ENCODE results near the gene SP2.

The SP2 gene

GRCh38 chr17:47895856-47896671 lies at the start of gene SP2:
Gene SP2, plus strand, starts transcription at chr17:47896236. Its CDS starts 51 bp downstream, at chr17:47896287.
- DNase-seq (ENCODE audit: low read depth in 2 of 2) = peak; percentile 98

DNA sequence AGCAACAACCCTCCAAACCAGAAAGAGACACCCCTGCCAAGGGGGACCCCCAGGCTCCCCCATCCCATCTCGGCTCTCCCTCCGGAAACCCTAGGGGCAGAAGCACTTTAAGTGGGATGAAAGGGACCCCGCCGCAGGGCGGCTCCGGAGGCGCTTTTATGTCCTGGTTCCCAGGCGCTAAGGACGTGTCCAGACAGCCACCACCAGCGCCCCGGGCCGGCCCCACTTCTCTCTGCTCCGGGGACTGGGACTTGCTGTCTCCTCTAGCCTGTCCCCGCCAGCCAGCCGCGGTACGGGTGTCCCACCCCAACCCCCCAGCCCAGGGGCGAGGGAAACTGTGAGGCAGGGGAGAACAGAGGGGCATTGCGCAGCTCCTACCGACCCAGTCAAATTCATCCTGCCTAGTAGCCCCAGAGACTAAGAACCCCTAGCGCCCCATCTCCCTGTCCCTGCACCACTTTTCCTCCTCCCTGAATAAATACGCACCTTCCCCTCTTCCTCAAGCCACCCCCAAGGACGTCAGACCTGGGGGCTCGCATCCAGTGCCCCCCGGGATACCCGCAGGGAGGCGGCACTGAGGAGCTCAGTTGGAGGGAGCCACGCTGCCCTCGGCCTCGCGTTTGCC lies 49.2 kb upstream of the SP2 start:
- DNase-seq (ENCODE audit: low read depth in 2 of 2) = no peak

GRCh38 chr17:47847341-47848197 lies 48.5 kb upstream of the SP2 start:
- no peak for DNase-seq (ENCODE audit: low read depth in 2 of 2)

- no peak for DNase-seq (ENCODE audit: low read depth in 2 of 2)
Observed at GRCh38 chr17:47848198-47848513, 47.9 kb upstream of the SP2 start.

DNA sequence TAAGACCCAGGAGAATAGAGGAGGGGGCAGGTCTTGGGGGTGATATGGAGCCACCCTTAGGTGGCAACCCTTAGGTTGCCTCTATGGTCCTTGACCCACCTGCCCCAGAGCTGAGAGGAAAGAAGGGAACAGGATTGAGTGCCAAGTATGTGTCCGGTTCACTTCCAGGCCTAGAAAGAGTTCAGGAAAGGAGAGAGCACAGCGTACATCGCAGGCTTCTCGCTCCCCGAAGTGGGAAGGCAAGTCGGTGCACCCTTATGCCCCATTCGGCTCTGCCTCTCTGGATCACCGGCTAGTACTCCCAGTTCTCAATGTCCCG lies 45.7 kb upstream of the SP2 start:
- DNase-seq (ENCODE audit: low read depth in 2 of 2) = no peak

GRCh38 chr17:47850692-47851573 lies 45.1 kb upstream of the SP2 start, which contains the start of gene SP6:
Gene SP6, minus strand, starts transcription at chr17:47851163. Its CDS starts 2,734 bp downstream, at chr17:47848429.
- peak; percentile 56 to 64 for DNase-seq (ENCODE audit: low read depth in 2 of 2)

- DNase-seq (ENCODE audit: low read depth in 2 of 2) = no peak
Observed at GRCh38 chr17:47851764-47852112, 44.3 kb upstream of the SP2 start.

DNA sequence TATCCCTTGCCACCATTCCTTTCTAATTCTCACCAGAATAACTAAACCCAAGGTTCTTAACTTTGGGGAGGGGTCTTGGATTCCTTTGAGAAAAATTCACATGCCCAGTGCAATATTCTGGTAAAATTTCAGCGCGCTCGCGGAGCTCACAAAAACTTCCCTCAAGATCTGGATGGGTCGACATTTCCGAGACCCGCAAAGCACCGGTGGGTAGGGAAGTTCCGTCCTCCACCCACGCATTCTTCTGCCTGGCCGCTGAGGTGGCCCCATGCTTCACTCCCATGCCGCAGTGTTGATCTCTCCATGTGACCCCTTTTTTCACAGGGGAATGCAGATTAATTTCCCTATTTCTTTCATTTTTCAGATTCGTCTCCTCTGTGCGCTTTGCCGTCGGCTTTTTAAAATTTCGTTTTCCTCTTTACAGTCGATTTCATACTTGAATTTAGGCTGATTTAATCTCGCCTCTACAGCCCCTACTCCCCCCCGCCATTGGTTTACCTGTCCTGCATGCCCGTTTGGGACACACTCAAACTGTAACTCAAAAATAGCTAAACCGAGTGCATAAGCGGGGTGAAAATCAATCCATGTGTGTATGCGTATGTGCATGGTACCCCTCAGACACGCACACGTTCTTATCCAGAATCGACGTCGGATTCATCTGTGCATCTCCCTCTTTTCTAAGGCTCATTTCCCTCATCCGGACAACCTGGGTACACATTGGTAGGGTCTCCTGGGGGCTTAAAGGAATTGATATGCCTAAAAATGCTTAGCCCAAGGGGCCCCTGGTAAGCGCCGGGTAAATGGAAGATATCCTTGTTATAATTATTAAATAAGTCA lies 43.7 kb upstream of the SP2 start:
- DNase-seq (ENCODE audit: low read depth in 2 of 2) = no peak

GRCh38 chr17:47853616-47854015 lies 42.4 kb upstream of the SP2 start:
- DNase-seq (ENCODE audit: low read depth in 2 of 2) = no peak

- no peak for DNase-seq (ENCODE audit: low read depth in 2 of 2)
Observed at GRCh38 chr17:47855737-47856136, 40.3 kb upstream of the SP2 start.

DNA sequence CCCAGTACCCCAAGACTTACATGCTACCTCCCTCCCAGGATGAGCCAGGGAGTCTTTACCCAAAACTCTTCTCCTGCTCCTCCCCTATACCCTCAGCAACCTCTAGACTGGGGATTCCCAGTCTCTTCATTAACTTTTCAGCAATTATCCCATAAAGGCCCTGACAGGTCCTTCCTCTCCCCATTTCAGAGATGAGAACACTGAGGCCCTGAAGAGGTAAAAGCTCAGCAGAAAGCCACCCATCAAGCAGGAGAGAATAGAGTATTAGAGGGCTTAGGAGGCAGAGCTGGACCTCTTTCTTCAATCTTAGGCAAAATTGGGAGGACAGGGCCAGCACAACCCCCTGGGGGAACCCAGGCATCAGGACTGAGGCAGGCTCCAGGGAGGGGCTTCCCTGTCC lies 39.2 kb upstream of the SP2 start:
- no peak for DNase-seq (ENCODE audit: low read depth in 2 of 2)

GRCh38 chr17:47857551-47858455 lies 38.2 kb upstream of the SP2 start:
- DNase-seq (ENCODE audit: low read depth in 2 of 2) = no peak

DNA sequence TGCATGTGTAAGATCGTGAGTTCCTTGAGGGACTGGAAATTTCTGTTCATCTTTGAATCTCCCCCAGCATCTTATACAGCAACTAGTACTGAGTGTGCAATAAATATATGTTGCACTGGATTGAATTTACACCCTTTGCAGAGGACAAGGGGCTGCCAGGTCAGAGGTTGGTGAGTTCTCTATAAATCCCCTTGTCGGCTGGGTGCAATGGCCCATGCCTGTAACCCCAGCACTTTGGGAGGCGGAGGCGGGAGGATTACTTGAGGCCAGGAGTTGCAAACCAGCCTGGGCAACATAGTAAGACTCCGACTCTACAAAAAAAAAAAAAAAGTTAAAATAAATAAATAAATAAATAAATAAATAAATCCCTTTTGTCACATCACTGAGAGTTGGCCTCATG lies 35.6 kb upstream of the SP2 start:
- DNase-seq (ENCODE audit: low read depth in 2 of 2) = no peak

GRCh38 chr17:47862621-47863440 lies 33.2 kb upstream of the SP2 start:
- no peak for DNase-seq (ENCODE audit: low read depth in 2 of 2)

GRCh38 chr17:47864791-47865216 lies 31.2 kb upstream of the SP2 start:
- DNase-seq (ENCODE audit: low read depth in 2 of 2) = no peak

DNA sequence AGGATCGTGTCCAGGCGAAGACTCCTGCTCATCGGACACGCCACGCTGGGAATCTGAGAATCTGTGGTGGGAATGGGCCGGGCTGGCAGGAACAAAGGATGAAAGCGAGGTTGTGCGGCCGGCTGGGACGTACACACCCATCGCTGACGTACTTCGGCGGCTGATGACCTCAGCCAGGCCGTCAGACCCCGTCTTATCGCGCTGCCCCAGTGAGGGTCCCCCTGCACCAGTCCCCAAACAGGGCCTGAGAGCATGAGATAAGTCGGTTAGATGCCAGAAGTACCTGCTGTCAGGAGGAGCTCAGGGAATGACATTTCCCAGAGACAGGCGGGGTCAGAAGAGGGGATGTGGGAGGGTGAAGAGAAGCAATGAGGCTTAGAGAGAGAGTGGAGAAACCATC lies 29.1 kb upstream of the SP2 start:
- DNase-seq (ENCODE audit: low read depth in 2 of 2) = no peak

DNA sequence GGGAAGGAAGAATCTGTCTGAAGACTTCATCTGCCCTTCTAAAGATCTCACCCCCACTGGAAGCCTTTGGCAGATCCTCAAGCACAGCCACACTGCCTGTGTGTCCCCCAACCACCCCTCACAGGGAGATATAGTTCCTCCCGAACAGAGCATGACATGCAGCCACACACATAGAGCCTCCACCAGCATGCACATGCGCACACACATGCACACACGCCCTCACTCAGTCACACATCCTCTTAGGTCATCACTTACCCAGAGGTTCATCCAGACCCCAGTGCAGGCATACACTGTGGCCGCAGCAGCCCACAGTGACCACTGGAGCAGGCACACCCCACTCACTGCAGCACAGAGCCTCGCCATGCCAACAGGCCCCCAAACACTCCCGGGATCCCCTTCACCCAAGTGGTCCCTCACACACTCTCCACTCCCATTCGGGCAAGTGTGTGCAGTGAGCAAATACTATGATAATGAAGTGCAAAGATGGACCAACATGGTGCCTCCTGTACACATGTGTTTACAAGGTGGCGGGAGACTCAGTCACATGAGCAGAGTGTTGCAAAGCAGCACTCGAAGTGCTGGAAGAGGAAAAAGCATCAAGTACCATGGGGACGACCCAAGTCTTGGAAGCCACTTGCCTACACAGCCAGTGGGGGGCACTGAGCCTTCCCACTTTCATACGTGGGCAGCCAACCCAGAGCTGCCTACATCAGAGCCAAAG lies 28.1 kb upstream of the SP2 start:
- no peak for DNase-seq (ENCODE audit: low read depth in 2 of 2)

GRCh38 chr17:47869114-47869513 lies 26.9 kb upstream of the SP2 start:
- DNase-seq (ENCODE audit: low read depth in 2 of 2) = no peak
